ENCODE measurements around the gene CCDC177.

GRCh38 chr14:69574954-69575295 lies 254 bp upstream of the CCDC177 start:
- TF ChIP-seq CTCF (IDR thresholded peaks at IDR 0.05; ENCODE audit: poor library complexity) (no peak), EZH2phosphoT487 (IDR thresholded peaks at IDR 0.05; ENCODE audit: low read depth, severe bottlenecking, unreplicated experiment) (no peak)

All from hepatocyte (in vitro differentiated cells).